ENCODE results near the gene SUCO. TPM values are rescaled to one million over a fixed set of nuclear protein-coding genes. Genes with fewer than 3 reads are reported as not detected.

The SUCO gene
- total and polyA plus RNA-seq, 2 of the 4 experiments (the other 2 are of a cell fraction), result 11.4 to 21.5 TPM

DNA sequence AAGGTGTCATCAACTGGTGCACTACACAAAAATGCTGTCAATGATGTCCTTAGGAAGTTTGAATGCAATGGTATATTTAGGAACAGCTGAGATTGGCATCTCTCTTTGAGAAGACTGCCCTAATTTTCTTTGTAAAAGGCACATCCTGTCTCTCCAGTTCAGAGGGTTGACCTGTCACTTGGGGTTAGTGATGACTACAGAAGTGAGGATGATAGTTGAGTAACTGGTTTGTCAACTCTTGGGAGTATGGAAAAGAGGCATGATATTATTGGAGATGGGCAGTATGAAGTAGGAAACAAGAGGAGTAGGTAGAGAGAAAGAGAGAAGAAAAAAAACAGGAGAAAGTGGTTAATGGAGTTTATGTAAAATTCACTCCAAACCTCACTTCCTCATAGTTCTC lies 48.7 kb upstream of the SUCO start:
- no peaks in the 10 kb centered on the region for H3K9me3 ChIP-seq (ENCODE audit: control insufficient read depth, insufficient read depth, low read length)
- no peak overlapping the region for H2BK5ac ChIP-seq (ENCODE audit: low read depth, low read length, poor library complexity, severe bottlenecking)
- H2BK15ac ChIP-seq (ENCODE audit: low read depth, low read length), result no peak overlapping the region
- H3K4ac ChIP-seq (ENCODE audit: low read depth, low read length), result no peak overlapping the region
- H2AK9ac ChIP-seq (replicated peaks; ENCODE audit: low read depth, low read length, poor library complexity), result no peak overlapping the region
- H3K27me3 ChIP-seq (ENCODE audit: control insufficient read depth, insufficient read depth, low read length), result peaks cover 36% of the 10 kb centered on the region
- dilution Hi-C loops (cut with HindIII; ENCODE audit: low sequenced_read_pairs, unreplicated experiment), result no loop called here
- H2AK5ac ChIP-seq (ENCODE audit: low read depth, low read length), result no peak overlapping the region
- H3K56ac ChIP-seq (ENCODE audit: extremely low read depth, insufficient read depth, low read length), result no peak overlapping the region
- no peak overlapping the region for H3K18ac ChIP-seq (ENCODE audit: low read depth, low read length)
- DNase-seq (no peak), ATAC-seq (ENCODE audit: low read depth) (no peak)
- H2AFZ ChIP-seq (replicated peaks; ENCODE audit: low read length, poor library complexity), result no peak overlapping the region
- H2BK20ac ChIP-seq (ENCODE audit: low read depth, low read length), result no peak overlapping the region
- intact Hi-C loops (cut with micrococcal nuclease), result no loop called here
- no peak overlapping the region for H3K27ac ChIP-seq (ENCODE audit: insufficient read depth, low read length)
- TF ChIP-seq RFX5 (IDR thresholded peaks at IDR 0.05; ENCODE audit: low read depth, low read length), result no peak
- TF ChIP-seq CTCF (conservative IDR thresholded peaks at IDR 0.05; ENCODE audit: low read depth, low read length), result no peak
- TF ChIP-seq POLR2A (IDR thresholded peaks at IDR 0.05; ENCODE audit: low read depth, low read length), result no peak
- TF ChIP-seq, protein P1, sequence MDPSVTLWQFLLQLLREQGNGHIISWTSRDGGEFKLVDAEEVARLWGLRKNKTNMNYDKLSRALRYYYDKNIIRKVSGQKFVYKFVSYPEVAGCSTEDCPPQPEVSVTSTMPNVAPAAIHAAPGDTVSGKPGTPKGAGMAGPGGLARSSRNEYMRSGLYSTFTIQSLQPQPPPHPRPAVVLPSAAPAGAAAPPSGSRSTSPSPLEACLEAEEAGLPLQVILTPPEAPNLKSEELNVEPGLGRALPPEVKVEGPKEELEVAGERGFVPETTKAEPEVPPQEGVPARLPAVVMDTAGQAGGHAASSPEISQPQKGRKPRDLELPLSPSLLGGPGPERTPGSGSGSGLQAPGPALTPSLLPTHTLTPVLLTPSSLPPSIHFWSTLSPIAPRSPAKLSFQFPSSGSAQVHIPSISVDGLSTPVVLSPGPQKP (IDR thresholded peaks at IDR 0.05; ENCODE audit: borderline replicate concordance, low read depth, low read length), result no peak
- TF ChIP-seq MXI1 (IDR thresholded peaks at IDR 0.05; ENCODE audit: borderline replicate concordance, low read depth, low read length), result no peak
- no peak for TF ChIP-seq RCOR1 (IDR thresholded peaks at IDR 0.05; ENCODE audit: insufficient replicate concordance, low read length)
- TF ChIP-seq FOS (IDR thresholded peaks at IDR 0.05; ENCODE audit: low read depth, low read length), result no peak
- TF ChIP-seq MAFK (IDR thresholded peaks at IDR 0.05; ENCODE audit: low read depth, low read length), result no peak
- TF ChIP-seq NFE2L2 (IDR thresholded peaks at IDR 0.05; ENCODE audit: low read depth, low read length), result no peak
- TF ChIP-seq MAZ (IDR thresholded peaks at IDR 0.05; ENCODE audit: borderline replicate concordance, low read depth, low read length), result no peak
- TF ChIP-seq USF2 (IDR thresholded peaks at IDR 0.05; ENCODE audit: low read depth, low read length), result no peak
- TF ChIP-seq SMC3 (IDR thresholded peaks at IDR 0.05; ENCODE audit: low read depth, low read length), result no peak
- no peak for TF ChIP-seq RAD21 (IDR thresholded peaks at IDR 0.05; ENCODE audit: low read length)
- TF ChIP-seq BHLHE40 (IDR thresholded peaks at IDR 0.05; ENCODE audit: low read depth, low read length), result no peak
- no peak overlapping the region for H3K4me2 ChIP-seq (ENCODE audit: low read depth, low read length)
- H3K79me1 ChIP-seq (ENCODE audit: low read depth in 1 of 2, low read length in 2 of 2), result no peaks in the 10 kb centered on the region
- no peaks in the 10 kb centered on the region for H3K4me1 ChIP-seq (ENCODE audit: control insufficient read depth, insufficient read depth, low read length)
- CTCF ChIA-PET, result no interaction called here
- H2BK120ac ChIP-seq (ENCODE audit: low read depth, low read length), result no peak overlapping the region
- H3K23ac ChIP-seq (ENCODE audit: low read depth, low read length), result no peak overlapping the region
- no peak overlapping the region for H3K4me3 ChIP-seq (ENCODE audit: insufficient read depth, low read depth, low read length)
- no peaks in the 10 kb centered on the region for H4K20me1 ChIP-seq (ENCODE audit: insufficient read depth, low read length)
- POLR2A ChIA-PET (ENCODE audit: unreplicated experiment), result no interaction called here
- BruUV-seq (replicated peaks), result no TSS peak
- no peaks in the 10 kb centered on the region for H3K36me3 ChIP-seq (ENCODE audit: control insufficient read depth, insufficient read depth, low read length)
- H3K9ac ChIP-seq (ENCODE audit: low read depth, low read length), result no peak overlapping the region
- H4K8ac ChIP-seq (ENCODE audit: low read depth in 2 of 2, low read length in 2 of 2), result no peak overlapping the region
- no peak overlapping the region for H4K91ac ChIP-seq (ENCODE audit: insufficient read depth, low read depth, low read length)
- no peak overlapping the region for H3K14ac ChIP-seq (replicated peaks; ENCODE audit: low read depth, low read length)
- no peaks in the 10 kb centered on the region for H3K9me1 ChIP-seq (ENCODE audit: insufficient read depth, low read length)
- no peak overlapping the region for H4K5ac ChIP-seq (ENCODE audit: low read depth, low read length)
- in situ Hi-C loops (cut with MboI; ENCODE audit: low sequenced_read_pairs), result no loop called here

Measured in IMR-90 (cell line).